RWPE1 (cell line): ENCODE measurements around the gene BABAM2.

Source experiments
- CTCF ChIA-PET: fragments of 350-600 bp; sonication (Branson Sonifier 250); formaldehyde crosslinking; extraction: SDS; loops from one replicate; lab custom pipeline; 2021; lab: Yijun Ruan, JAX
- POLR2A ChIA-PET: fragments of 400-600 bp; formaldehyde crosslinking; extraction: SDS; loops from one replicate; lab custom pipeline; 2020; ENCODE audit warnings: antibody characterized with exemption; ENCODE audit not compliant: low non-redundant PET; lab: Yijun Ruan, JAX
- DNase-seq: peaks from one replicate; pipeline ENCODE4 v3.0.0; 2012; ENCODE audit warnings: low spot score
- H3K27ac ChIP-seq: fragments of 450-650 bp; 2 replicates; pipeline ENCODE4 v1.5.1; 2017
- CTCF ChIP-seq: fragments of 450-650 bp; conservative IDR thresholded peaks from 2 replicates; pipeline ENCODE4 v1.5.1; 2017; ENCODE audit warnings: low read depth, mild to moderate bottlenecking

BABAM2 gene

GRCh38 chr2:28240937-28241336 is 350.4 kb downstream of the BABAM2 start:
- CTCF ChIA-PET = no interaction called here
- POLR2A ChIA-PET = no interaction called here
- DNase-seq = no peak
- no peak overlapping the region for H3K27ac ChIP-seq
- no peak for TF ChIP-seq CTCF

- no peak for DNase-seq
- POLR2A ChIA-PET = no interaction called here
- no peak for TF ChIP-seq CTCF
- no peak overlapping the region for H3K27ac ChIP-seq
- CTCF ChIA-PET = interaction anchor here (0.6 kb wide), 1 partner anchor 1238 kb away, joined by 3 read pairs; no protein-coding TSS in a partner anchor
These were observed 356.8 kb downstream of the BABAM2 start for GRCh38 chr2:28247290-28247689.

GRCh38 chr2:28247734-28248133 is 357.2 kb downstream of the BABAM2 start:
- DNase-seq = no peak
- TF ChIP-seq CTCF = no peak
- POLR2A ChIA-PET = no interaction called here
- H3K27ac ChIP-seq = no peak overlapping the region
- CTCF ChIA-PET = interaction anchor here (0.6 kb wide), 2 partner anchors 92 to 148 kb away, joined by 3 to 5 read pairs; no protein-coding TSS in a partner anchor

GRCh38 chr2:28248511-28248910 is 358.0 kb downstream of the BABAM2 start:
- TF ChIP-seq CTCF = no peak
- ChIA-PET POLR2A (no interaction called here), CTCF (interaction anchor here (0.6 kb wide), 3 partner anchors 16 to 148 kb away, joined by 3 to 5 read pairs (median 3); no protein-coding TSS in a partner anchor)
- no peak overlapping the region for H3K27ac ChIP-seq
- no peak for DNase-seq

GRCh38 chr2:28250006-28250405 is 359.5 kb downstream of the BABAM2 start:
- ChIA-PET POLR2A (no interaction called here), CTCF (interaction anchor here (0.6 to 1.0 kb wide), 7 partner anchors 20 to 538 kb away, joined by 3 to 6 read pairs (median 4); no protein-coding TSS in a partner anchor)
- H3K27ac ChIP-seq = peak overlapping the region; percentile 23; the same call in 1 of the 2 replicates
- peak; percentile 84 for DNase-seq
- TF ChIP-seq CTCF = no peak

- no peak overlapping the region for H3K27ac ChIP-seq
- ChIA-PET CTCF (no interaction called here), POLR2A (no interaction called here)
- no peak for TF ChIP-seq CTCF
- DNase-seq = no peak
These were observed 360.8 kb downstream of the BABAM2 start for GRCh38 chr2:28251337-28251736.
